KBM-7 (cell line): ENCODE measurements around the gene ZDHHC11.
A peak's percentile ranks its signal among the peaks of the same experiment; 100 is the strongest.
"Not testable (repeated sequence)": the region's sequence is repeated elsewhere in the genome, so short reads cannot be mapped to it uniquely, and the experiment has no call there.

Experiments used
- DNase-seq: peaks from one replicate; pipeline ENCODE4 v3.0.0-alpha.2; 2015
- in situ Hi-C: fragments of 300-500 bp; cut with MboI; formaldehyde crosslinking; loops from 2 replicates; pipeline ENCODE4 v1.14.3; 2020; ENCODE audit warnings: low sequenced_read_pairs, low pct_unique_long_range_greater_than_20kb, mixed read lengths

ZDHHC11 gene

DNA sequence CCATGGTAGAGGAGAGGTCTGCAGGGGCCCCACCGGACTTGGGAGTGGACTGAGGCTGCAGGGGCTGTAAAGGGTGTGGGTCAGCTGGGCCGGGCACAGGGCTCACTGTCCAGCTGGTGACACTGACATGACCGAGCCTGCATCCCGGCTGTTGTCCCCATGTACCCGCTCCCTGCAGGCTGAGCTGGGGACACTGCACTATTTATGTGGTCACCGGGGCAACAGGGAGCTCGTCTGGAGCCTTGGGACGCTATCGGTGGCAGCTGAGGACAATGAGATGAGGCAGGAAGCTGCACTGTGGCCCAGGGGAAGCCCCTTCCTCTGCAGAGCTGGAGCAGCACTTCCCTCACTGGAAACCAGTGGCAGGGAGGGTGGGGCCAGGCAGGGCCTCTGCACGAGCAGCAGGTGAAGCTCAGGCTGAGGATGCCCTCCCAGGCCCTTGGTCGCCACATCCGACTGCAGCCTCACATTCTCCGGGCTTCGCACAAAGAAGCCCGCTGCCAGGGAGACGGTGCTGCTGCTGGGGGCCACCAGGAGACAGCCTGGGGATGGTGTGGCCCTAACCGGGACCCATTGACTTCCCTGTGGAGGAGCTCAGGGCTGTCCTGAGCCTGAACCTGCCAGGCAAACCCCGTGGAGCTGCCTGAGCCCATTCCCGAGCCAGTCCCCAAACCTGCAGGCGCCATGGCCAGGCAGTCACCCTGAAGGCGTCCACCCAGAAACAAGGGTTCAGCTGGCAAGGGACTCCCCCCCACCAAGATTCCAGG is 92.7 kb downstream of the ZDHHC11 start:
- in situ Hi-C loops = no loop called here
- DNase-seq = peak; percentile 31

DNA sequence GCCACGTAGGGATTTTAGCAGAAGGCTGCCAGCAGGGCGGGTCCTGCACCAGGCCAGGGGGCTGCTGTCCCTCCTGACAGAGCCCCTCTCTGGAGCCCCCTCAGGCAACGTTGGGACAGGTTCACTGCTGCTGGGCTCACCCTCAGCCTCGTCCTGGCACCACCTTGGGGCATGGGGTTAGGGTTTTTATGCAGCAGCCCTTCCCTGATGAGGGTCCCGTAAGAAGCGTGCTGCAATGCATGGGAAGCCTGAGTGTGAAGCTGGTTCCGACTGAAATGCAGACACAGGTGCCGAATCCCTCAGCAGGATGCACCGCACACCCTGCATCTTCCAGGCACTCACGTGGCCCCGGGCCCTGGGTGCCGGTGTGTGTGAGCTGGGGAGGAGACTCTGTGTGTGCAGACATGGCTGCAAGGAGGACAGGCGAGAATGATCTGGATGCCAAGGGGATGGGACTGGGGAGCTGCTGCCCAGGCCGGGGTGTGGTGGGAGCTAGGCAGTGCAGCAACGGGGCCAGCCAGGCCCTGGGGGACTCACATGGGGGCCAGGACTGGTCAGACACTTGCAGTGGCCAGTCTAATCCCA is 93.3 kb downstream of the ZDHHC11 start:
- in situ Hi-C loops = no loop called here
- no peak for DNase-seq

DNA sequence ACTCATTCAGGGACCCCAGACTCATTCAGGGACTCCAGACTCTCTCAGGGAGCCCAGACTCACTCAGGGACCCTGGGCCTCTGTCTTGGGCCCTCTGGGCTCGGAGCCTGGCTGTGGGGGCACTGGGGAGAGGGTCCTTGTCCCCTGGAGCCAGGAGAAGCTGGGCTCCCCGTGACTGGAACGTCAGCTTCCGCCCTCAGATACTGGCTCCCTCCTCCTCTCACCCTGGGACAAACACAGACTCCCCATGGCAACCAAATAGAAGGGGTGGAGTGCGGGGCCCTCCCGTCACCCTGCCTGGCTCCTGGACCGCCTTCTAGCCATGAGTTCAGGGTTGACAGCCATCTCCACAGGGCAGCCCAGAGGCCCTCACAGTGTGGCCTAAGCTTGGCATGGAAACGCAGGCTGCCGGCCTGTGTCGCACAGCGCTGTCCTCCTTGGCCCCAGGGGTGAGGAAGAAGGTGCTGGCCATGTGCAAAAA is 93.9 kb downstream of the ZDHHC11 start:
- in situ Hi-C loops = no loop called here
- DNase-seq = no peak

DNA sequence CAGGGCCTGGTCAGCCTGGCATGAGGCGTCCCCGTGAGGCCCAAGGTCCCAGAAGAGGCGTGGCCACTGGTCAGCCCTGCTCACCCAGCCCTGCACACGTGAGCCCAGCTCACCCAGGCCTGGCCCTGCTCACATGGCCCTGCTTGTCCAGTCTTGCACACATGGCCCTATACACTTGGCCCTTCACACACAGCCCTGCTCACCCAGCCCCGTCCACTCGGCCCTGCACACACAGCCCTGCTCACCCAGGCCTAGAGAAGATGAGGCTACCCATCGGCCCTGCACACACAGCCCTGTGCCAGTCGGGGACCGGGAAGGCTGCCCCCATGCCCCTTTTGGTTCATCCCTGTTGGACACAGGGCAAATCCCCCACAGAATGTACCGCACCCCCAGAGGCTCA is 94.6 kb downstream of the ZDHHC11 start:
- in situ Hi-C loops = no loop called here
- no peak for DNase-seq

DNA sequence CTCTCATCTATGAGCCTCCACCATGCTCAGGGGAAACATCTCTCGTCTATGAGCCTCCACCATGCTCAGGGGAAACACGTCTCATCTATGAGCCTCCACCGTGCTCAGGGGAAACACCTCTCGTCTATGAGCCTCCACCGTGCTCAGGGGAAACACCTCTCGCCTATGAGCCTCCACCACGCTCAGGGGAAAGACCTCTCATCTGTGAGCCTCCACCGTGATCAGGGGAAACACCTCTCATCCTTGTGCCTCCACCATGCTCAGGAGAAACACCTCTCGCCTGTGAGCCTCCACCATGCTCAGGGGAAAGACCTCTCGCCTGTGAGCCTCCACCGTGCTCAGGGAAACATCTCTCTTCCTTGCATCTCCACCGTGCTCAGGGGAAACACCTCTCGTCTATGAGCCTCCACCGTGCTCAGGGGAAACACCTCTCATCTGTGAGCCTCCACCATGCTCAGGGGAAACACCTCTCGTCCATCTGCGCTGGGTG is 96.6 kb downstream of the ZDHHC11 start:
- DNase-seq, in situ Hi-C loops: not testable (repeated sequence)

DNA sequence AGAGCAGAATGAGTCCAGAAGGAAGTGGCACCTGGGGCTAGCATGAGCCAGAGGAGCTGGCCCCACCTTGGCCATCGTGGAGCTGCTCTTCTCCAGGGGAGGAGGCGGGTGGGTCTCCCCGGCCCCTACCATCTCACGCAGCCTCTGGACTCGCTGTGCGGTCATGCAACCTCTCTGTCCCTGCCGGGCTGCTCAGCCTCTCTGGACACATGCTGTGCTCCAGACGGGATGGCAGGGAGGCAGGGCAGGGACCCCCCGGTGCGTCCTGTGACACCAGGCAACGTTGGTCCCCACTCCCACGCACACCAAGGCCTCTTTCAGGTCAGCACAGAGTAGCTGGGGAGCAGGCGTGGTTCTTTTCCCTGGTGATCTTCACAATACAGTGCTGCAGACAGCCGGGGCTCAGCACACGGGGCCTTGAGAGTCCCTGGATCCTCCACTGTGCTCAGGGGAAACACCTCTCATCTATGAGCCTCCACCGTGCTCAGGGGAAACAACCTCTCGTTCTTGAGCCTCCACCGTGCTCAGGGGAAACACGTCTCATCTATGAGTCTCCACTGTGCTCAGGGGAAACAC is 97.1 kb downstream of the ZDHHC11 start:
- in situ Hi-C loops, DNase-seq: not testable (repeated sequence)

DNA sequence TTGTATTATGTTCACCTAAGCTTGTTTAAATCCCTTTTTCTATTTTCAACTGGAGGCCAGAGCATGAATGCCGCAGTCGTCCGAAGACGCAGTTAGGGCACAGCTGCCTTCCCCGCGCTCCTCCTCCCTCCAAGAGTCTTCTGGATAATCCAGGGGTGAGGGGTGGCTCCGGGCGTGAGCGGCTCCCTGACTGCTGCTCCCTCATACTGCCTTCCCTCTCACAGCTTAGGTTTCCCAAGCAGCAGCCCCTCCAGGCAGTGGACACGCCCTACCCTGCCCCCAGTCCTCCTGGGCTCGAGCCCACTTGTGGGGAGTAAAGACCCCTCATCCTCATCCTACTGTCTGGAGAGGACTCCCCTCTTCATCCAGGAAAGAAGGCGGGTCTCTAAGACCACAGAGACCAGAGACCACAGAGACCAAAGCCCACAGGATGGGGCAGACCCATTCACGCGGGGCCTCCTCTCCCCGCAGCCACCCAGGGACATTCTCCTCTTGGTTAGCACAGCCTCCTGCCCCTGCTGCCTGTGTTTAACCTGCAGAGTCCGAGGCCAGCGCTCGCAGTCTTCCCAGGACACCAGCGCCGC is 98.2 kb downstream of the ZDHHC11 start:
- DNase-seq, in situ Hi-C loops: not testable (repeated sequence)

DNA sequence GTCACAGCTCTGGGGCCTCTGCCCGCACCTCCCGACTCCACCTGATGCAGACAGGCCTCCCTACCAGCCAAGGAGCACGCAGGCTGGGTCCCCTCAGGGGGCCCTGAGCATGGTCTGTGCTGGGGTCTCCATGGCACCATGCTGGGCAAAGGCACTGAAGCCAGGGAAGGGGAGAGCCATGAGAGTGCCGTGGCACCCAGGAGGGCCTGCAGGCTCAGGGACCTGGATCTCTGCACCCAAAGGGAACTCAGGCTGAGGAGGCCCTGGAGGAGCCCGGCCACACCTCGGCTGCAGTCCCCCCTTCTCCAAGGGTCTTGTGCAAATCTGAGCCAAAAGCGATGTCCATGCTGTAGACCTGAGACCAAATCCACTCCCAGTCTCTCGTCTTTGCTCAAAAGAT is 98.8 kb downstream of the ZDHHC11 start:
- DNase-seq, in situ Hi-C loops: not testable (repeated sequence)

DNA sequence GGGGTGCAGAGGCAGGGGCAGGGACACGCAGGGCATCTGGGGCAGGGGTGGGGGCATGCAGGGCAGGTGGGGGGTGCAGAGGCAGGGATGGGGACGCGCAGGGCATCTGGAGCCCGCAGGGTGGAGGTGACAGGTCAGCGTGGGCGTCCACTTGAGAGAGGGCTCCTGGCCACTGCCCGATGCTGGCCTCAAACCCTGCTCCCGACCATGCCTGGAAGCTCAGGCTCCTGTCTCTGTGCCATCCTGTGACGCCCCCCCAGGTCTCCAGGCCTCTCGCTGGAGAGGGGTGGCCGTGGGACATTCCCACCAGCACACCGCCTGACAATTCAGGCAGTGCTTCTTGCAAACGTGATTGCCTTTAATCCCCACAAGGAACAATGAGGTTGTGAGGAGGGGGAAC is 99.3 kb downstream of the ZDHHC11 start:
- in situ Hi-C loops = no loop called here
- no peak for DNase-seq

DNA sequence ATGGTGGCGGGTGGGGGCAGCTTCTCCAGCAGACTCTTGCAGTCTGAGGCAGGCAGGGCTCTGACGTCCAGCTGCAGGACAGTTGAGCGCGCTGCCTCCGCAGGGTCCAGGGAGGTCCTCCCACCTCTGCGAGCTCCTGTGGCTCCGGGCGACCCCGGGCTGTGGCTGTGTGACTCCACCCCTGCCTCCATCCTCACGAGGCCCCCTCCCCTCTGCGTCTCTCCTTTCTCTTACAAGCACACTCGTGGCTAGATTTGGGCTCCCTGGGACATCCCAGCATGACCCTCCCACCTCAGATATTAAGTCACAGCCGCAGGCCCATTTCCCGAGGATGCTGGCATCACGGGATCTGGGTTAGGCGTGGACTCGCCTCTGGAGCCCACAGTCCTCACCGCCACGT is 100.6 kb downstream of the ZDHHC11 start:
- DNase-seq, in situ Hi-C loops: not testable (repeated sequence)

DNA sequence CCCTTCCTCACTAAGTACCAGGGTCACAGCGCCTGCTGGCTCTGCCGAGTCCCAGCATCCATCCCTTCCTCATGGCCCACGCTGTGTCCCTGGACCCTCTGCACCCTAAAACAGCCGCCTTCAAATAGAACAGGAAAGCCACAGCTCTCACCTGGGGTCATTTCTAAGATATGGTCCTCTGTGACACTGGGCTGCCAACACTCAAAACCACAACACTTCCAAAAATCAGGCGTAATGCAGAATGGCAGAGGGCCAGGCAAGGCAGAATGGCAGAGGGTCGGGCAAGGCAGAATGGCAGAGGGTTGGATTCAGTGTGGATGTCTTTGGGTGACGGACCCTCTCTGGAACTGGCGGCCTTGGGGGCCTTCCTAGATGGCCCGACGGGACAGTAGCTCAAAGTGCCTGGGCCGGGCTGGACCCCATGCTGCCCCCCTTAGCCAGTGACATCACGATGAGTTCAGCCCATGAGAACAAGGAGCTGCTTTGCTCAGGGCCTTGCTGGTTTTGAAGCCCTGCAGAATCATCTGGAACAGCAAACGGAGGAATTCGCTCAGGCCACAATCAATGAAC is 101.6 kb downstream of the ZDHHC11 start:
- in situ Hi-C loops = loop anchor here (5.0 kb wide), 1 partner anchor 93 kb away; no protein-coding TSS in a partner anchor
- no peak for DNase-seq

DNA sequence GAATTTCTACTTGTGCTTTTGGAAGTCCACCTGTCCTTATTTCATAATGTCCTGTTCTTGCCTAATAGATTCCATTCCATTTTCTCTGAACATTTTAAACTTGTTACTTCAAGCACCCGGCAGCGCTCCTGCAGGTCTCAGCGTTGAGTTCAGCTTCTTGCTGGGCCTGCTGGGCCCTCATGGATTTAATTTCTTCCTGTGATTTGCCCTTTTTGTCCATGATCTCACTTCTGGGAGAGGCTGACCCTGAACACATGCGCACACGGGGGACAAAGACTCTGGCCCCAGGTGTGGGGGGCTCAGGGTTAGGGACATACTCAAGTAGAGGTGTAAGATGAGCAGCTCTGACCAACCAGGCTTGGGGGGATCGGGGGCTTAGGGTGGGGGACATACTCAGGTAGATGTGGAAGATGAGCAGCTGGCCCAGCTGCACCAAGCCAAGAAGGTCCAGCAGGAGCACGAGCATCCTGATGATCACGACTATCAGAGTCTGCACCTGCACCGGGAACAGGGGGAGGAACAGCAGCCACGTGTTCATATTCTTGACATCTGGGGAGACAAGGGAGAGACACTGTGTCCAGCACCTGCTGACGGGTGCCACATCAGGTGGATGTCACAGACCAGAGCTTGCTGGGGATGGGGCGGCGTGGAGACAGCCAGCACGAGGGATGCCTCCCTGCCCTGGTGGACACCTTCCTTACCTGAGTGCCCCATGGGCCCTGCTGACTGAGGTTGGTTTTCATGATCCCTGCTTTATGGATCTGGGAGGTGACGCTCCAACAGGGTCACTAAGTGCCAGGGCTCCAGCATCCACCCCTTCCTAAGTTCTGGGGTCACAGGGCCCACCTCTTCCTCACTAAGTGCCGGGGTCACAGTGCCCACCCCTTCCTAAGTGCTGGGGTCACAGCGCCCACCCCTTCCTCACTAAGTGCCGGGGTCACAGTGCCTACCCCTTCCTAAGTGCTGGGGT is 102.5 kb downstream of the ZDHHC11 start:
- in situ Hi-C loops = loop anchor here (5.0 kb wide), 1 partner anchor 94 kb away; no protein-coding TSS in a partner anchor
- DNase-seq = not testable (repeated sequence)

DNA sequence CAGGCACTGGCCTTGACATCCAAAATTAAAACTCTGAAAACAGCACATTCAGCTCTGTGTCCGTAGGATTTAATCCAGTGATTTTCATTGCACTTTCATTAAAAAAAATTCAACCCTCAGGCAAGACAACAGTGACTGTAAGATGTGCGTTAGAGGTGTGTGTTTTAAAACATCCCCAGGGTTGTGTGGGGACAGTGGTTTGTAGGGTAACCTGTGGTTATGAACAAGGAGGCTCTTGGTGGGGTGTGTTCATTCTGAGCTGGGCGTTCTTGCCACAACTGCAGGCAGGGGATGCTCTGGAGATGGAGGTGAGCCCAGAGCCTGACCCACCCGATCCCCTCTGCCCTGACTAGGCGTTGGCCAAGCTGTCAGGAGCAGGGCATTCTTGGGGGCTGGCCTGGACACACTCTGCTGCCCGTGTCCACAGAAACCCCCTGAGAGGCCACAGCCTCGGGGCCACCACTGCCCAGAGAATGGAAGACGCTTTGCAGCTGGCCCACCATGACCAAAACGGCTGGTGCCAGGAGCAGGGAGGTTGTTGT is 103.4 kb downstream of the ZDHHC11 start:
- DNase-seq = not testable (repeated sequence)
- in situ Hi-C loops = loop anchor here (5.0 kb wide), 1 partner anchor 95 kb away; no protein-coding TSS in a partner anchor

DNA sequence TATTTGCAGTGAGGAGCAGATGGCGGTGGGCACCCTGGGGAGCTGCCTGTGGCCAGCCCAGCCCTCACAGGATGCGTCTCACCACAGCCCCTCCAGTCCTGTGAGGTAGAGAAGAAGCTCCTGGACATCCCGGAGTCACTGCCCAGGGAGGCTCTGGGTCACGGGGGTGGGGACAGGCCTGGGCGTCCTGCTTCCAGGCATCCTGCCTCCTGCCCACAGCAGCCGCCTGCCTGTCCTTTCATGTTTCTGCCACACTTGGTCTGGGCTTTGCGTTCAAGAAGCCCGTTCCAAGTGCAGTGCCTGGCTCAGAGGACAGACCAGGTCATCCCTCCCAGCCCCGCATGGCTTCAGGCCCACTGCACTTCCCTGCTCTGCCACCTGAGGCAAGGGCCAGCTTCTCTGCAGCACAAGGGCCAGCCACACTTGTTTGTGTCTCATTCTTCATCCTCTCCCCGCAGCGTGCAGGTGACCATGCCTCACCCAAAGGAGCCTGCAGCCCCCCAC is 104.5 kb downstream of the ZDHHC11 start:
- DNase-seq = no peak
- in situ Hi-C loops = loop anchor here (5.0 kb wide), 1 partner anchor 96 kb away; no protein-coding TSS in a partner anchor
